HG02588 (cell line): ENCODE results near the gene FNTB.
"Not testable (repeated sequence)": the region's sequence is repeated elsewhere in the genome, so short reads cannot be mapped to it uniquely, and the experiment has no call there.

ENCODE experiments used
- ATAC-seq: cut with Tn5 transposase; IDR thresholded peaks from one replicate; pipeline ENCODE4 v1.9.1; 2021; ENCODE audit warnings: mild to moderate bottlenecking, moderate library complexity; ENCODE audit not compliant: unreplicated experiment

Gene FNTB

GRCh38 chr14:65079768-65080167, 93.1 kb downstream of the FNTB start:
- no peak for ATAC-seq

- ATAC-seq = no peak
These were observed 94.5 kb downstream of the FNTB start for GRCh38 chr14:65080960-65081747.

- no peak for ATAC-seq
These were observed 96.2 kb downstream of the FNTB start for GRCh38 chr14:65082930-65083329.

GRCh38 chr14:65084554-65085505, 98.1 kb downstream of the FNTB start:
- no peak for ATAC-seq

GRCh38 chr14:65086686-65087085, 100.0 kb downstream of the FNTB start:
- ATAC-seq = not testable (repeated sequence)

- not testable (repeated sequence) for ATAC-seq
These were observed 101.1 kb downstream of the FNTB start for GRCh38 chr14:65087835-65088234.

GRCh38 chr14:65092349-65092748, 105.7 kb downstream of the FNTB start:
- no peak for ATAC-seq

- ATAC-seq = no peak
These were observed 109.0 kb downstream of the FNTB start for GRCh38 chr14:65095633-65096205.

GRCh38 chr14:65096323-65097089, 109.8 kb downstream of the FNTB start:
- ATAC-seq = no peak

GRCh38 chr14:65098586-65098985, 111.9 kb downstream of the FNTB start:
- ATAC-seq = no peak

GRCh38 chr14:65100922-65101541, 114.3 kb downstream of the FNTB start:
- no peak for ATAC-seq

GRCh38 chr14:65101631-65102440, 115.1 kb downstream of the FNTB start:
- ATAC-seq = peak; percentile 3

GRCh38 chr14:65102441-65103149, 115.9 kb downstream of the FNTB start, which contains the start of gene MAX:
MAX (minus strand) TSS chr14:65102517; CDS start chr14:65102339, 178 bp downstream.
- ATAC-seq = peak; percentile 88

GRCh38 chr14:65103150-65103760, 116.6 kb downstream of the FNTB start:
- no peak for ATAC-seq

GRCh38 chr14:65104791-65105190, 118.1 kb downstream of the FNTB start:
- no peak for ATAC-seq

GRCh38 chr14:65106316-65106715, 119.6 kb downstream of the FNTB start:
- no peak for ATAC-seq

GRCh38 chr14:65106736-65107135, 120.0 kb downstream of the FNTB start:
- no peak for ATAC-seq

- no peak for ATAC-seq
These were observed 120.5 kb downstream of the FNTB start for GRCh38 chr14:65107200-65107599.
